ENCODE results near the gene RRAS2.

Gene RRAS2

DNA sequence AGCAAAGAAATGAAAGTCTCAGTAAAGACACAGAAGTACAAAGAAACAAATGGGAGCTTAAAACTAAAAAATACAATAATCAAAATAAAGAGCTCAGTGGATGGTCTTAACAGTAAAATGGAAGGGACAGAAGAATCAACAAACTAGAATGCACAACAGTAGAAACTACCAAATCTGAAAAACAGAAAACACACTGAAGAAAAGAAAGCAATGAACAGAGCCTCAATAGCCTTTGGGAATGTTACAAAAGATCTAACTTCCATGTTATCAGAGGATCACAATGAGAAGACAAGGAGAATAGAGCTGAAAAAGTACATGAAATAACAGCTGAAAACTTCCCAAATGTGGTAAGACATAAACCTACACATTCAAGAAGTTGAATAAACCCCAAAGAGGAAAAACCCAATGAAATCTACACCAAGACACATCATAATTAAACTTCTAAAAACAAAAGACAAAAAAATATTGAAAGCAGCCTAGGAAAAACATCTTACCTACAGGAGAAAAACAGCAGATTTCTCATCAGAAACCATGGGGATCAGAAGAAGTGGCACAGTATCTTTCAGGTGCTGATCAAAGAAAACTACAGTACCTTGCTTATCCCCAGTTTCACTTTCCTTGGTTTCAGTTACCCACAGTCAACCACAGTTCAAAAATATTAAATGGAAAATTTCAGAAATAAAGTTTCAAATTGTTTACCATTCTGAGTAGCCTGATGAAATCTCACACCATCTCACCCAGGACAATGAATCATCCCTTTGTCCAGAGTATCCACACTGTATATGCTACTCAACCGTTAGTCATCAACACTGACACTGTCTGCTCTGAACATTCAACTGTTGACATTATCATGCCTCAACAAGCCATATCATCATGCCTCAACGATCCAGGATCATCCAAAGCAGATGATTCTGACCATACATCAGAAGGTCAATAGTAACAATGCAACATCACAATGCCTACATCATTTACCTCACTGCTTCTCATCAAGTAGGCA lies 22.2 kb downstream of the RRAS2 start:
- DNase-seq (ENCODE audit: low spot score): no peak

DNA sequence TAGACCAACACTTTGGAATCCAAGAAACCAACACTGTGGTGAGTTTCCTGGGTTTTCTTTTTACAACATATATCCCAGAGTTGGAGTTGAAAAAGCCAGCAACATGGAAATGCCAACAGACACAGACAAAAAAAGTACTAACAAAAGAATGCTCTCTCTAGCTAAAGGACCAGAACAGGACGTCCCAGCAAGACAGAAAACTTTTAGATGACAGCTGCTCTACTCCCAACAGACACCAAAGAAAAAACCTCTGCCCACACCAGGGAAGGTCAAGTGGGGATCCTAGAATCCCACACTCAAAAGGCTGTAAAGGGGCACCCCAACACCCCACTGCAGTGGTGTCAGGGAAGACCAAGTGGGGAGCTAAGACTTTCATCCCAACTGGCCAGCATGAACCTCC lies 23.3 kb downstream of the RRAS2 start:
- no peak for DNase-seq (ENCODE audit: low spot score)

DNA sequence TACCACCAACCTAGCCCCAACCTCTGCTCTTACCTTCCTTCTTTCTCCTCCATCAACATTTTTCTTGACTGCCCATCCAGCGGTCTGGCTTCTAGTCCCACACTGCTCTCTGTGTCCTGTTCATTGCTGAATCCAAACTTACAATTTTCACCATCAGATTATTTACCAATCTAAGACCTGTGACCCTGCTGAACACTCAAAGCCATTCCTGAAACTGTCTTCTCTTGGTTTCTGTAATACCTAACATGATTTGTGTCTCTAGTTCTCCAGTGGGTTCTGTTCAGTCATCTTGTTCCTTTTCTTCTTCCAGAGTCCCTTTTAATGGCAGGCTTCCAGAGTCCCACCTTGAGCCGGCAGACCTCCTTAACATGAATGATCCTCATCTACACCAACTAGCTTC lies 24.1 kb downstream of the RRAS2 start:
- no peak for DNase-seq (ENCODE audit: low spot score)

DNA sequence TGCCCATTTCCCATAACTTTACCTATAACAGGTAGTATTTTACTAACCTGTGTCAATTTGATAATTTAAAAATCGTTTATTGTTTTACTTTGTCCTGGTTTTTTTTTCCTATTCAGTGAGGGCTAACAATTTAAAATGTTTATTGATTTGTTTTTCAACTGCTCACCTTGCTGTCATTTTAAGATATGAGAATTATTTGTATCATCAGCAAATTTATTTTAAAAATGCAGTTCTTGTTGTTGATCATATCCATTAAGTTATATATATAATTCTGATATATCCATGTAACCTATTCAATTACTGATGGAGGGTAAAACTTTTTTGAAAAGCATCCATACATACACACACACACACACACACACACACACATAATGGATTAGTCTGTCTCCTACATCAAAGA lies 24.8 kb downstream of the RRAS2 start:
- no peak for DNase-seq (ENCODE audit: low spot score)

DNA sequence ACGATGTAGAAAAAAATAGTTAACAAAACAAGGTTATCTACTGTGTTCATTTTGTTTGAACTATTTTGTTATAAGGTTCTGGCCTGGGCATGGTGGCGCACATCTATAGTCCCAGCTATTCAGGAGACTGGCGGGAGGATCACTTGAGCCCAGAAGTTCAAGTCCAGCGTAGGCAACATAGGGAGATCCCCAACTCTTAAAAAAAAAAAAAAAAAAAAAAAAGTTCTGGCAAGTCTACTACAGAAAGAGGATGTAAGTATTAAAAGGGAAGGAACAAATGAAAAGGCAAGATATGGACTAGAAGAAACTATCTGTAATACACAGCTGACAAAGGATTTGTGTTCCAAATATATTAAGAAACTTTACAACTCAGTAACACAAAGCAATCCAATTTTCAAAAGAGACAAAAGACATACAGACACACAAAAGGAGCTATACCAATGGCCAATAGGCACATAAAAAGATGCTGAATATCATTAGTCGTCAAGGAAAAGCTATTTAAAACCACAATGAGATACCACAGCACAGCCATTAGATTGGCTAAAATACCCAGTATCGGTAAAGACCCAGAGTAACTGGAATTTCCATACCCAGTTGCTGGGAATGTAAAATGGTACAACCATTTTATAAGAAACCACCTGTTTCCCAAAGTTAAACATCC lies 27.4 kb downstream of the RRAS2 start:
- DNase-seq (ENCODE audit: low spot score): no peak

DNA sequence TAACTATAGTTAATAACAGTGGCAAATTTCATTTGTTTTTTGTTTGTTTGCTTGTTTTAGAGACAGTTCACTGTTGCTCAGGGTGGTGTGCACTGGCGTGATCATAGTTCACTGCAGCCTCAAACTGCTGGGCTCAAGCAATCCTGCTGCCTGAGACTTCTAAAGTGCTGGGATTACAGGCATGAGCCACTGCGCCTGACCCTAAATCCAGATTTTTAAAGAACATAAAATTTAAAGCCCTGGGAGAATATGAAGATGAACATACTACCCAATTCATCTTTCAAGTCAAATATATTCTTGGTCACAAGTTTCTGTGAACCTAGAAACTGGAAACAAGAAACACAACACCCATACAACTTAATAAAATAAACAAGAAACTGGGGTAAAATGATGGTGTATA lies 28.1 kb downstream of the RRAS2 start:
- DNase-seq (ENCODE audit: low spot score): no peak

DNA sequence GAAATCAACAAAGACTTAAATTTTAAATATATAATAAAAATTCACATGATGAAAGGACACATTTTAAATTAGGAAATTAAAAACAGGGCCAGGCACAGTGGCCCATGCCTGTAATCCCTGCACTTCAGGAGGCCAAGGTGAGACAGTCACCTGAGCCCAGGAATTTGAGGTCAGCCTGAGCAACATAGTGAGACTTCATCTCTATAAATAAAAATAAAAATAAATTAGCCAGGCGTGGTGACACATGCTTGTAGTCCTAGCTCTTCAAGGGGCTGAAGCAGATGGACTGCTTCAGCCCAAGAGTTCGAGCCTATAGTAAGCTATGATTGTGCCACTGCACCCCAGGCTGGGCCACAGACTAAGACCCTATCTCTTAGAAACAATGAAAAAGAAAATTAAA lies 29.3 kb downstream of the RRAS2 start:
- DNase-seq (ENCODE audit: low spot score): no peak

DNA sequence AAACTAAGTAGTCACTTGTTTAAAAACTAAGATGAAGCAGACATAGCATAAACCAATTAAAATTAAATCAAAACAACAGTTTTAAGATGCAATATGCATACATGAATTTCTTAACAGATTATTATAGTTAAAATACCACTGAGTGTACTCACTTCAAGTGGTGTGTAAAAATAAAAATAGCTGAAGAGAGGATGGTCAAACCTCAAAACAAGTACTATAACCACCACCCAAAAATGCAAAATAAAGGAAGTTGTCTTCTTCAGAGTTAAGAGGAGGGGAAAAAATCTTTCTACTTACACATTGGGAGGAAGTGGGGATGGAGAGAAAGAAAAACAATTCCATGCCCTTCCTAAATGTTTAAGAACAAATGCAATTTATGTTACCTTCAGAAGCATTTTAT lies 31.9 kb downstream of the RRAS2 start:
- no peak for DNase-seq (ENCODE audit: low spot score)

DNA sequence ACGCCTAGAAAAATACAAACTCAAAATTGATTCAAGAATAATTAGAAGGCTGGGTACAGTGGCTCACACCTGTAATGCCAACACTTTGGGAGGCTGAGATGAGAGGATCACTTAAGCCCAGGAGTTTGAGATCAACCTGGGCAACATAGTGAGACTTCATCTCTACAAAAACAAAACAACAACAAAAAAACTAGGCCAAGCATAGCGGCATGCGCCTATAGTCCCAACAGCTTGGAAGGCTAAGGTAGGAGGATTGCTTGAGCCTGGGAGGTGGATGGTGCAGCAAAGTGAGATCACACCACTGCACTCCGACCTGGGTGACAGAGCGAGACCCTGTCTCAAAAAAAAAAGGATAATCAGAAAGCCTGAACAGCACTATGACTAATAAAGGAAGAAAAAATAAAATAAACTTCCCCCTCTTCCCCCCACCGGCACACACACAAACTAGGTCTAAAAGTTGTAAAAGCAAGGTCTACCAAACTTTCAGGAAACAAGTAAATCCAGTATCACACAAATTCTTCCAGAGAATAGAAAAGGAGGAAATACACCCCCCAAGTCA lies 35.8 kb downstream of the RRAS2 start:
- DNase-seq (ENCODE audit: low spot score): no peak

DNA sequence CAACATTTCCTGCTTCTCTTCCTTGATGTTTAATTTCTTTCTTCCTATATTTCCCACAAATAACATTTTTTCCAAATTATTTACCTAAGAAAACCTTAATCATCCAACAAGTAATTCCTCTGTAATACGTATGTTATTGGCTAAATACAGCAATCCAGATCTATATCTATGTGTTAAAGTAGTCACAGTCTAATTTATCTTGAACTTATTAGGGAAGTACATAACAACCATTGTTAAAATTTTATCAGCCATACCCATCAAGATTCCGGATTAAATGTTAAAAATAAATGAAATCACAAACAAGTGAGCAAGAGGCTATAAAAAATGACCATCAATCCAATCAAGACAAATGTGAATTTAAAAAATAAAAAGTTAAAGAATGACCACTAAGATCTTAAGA lies 36.5 kb downstream of the RRAS2 start:
- no peak for DNase-seq (ENCODE audit: low spot score)

DNA sequence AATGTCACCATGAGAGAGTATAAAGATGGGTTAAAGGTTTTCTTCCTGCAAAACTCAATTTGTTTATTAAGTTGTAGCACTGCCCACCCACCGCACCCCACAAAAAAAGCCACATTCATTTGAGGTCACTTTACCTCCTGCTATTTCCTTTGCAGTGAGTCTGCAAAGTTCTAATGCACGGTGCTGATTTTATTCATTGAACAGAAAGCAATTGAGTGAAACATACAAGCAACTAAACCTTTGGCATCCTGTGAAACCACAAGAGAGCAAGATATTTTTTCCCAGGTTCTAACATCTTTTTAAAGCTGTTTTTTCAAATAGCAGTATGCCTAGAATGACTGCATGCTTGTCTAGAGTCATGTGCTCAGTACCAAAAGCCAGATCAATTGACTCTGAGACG lies 39.0 kb downstream of the RRAS2 start:
- no peak for DNase-seq (ENCODE audit: low spot score)

DNA sequence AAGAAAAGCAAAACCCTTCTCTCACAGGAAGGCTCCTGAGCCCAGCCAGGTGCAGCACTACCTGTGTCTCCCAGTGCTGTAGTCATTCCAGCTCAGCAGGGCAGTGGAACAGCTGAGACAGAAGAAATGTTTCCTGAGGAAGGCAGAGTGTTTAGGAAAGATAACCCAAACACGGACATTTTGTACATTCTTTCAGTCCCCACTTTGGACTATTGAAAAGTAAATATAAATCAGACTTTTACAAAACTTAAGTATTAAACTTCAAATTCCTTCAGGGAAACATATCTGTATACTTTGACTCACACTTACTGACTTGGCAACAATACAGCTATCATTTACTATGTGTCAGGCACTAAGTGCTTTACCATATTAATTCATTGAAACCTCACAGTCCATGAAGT lies 40.4 kb downstream of the RRAS2 start:
- no peak for DNase-seq (ENCODE audit: low spot score)

DNA sequence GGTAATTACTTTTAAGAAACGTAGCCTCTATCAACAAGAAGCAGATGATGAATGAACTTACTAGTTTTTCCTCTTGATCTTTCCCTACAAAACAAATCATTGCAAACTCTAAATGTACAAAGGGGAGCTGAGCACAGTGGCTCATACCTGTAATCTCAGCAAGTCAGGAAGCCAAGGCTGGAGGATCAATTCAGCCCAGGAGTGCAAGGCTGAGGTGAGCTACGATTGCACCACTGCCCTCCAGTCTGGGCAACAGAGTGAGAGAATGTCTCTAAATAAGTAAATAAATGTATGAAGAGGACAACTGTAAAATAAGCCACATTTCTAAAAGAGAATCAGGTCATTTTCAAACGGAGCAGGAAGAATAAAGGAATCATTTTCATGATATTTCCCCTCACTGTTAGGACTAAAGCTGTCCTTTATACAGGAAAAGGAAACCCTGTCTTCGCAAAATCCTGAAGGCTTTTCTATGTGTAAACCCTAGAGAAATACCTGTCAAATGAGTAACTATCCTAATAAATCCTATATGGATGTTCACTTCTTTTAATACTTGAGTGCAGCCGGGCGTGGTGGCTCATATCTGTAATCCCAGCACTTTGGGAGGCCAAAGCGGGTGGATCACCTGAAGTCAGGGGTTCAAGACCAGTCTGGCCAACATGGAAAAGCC lies 41.2 kb downstream of the RRAS2 start:
- no peak for DNase-seq (ENCODE audit: low spot score)

DNA sequence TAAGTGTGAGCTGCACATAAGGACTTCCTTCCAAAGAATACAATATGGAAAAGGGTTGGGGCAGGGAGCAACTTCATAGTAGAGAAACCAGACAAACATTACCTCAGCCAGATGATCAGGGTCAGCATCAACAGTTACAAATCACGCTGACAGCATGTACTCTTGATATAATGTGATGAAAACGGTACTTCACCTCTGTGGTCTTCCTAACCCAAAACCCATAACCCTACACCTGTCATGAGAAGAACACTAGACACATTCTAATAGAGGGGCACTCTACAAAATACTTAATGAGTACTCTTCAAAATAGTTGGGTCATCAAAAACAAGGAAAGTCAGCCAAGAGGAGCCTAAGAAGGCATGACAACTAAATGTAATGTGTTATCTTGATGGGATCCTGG lies 43.9 kb downstream of the RRAS2 start:
- DNase-seq (ENCODE audit: low spot score): no peak

DNA sequence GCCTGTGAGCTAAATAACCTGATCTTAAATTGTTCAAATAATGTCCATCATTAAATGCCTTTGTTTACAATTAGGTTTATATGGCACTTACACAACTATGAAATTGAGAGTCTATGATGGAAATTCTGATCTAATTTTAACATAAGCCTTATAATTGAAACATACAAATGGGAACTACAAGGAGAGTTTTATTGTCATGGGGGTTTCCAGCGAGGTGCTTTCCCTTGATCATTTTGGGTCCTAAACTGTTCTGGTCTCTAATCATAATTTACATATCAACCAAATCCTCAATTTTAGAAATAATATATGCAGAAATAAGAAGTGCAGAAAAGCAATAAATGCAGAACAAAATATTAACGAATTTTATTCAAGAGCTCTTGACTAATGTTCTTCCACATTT lies 44.9 kb downstream of the RRAS2 start:
- no peak for DNase-seq (ENCODE audit: low spot score)

DNA sequence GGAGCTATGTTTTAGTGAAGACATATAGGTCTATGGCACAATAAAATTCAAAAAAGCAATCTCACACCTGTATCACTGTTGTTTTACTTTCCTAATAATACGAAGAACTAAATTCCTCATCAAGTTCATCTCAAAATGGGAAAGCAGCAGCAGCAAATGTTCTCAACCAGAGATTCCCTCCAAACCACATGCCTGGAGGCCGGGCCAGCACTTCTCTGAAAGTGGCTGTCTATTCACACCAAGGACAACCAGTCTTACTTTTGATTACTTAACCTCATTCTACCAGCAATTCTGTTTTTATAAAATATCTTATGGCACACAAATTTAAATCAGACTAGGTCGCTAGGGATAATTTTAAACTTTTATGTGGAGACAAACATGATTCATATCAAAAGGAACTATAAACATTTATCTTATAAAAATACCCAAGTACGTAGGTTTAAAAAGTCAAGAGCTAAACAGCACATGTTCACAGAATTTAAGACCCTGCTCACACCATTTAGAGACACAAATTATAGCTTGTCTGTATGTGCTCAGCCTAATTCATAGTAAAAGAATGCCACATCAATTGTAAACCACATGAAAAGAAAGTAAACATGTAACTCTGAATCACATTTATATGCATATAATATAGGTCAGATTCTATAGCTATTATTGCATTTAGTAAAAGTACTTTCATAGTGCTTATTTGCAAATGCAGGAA lies 46.1 kb downstream of the RRAS2 start:
- DNase-seq (ENCODE audit: low spot score): no peak

DNA sequence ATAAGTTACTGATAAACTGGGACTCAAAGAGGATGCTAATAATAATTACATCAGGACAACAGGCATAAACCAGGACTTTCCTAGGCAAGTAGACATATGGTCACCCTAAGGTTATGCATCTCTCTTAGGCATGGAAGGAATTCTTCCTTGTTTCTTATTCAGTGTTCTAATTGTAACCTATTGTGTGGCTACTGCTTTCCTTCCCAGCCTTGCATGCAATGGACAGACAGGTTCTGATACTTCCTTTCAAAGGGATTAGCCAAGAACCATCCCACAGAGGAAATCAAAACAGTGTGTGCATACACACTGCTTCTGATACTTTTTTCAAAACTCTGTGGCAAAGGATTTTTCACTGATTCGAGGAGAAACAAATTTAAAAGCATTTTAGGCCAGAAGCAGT lies 48.3 kb downstream of the RRAS2 start:
- no peak for DNase-seq (ENCODE audit: low spot score)

DNA sequence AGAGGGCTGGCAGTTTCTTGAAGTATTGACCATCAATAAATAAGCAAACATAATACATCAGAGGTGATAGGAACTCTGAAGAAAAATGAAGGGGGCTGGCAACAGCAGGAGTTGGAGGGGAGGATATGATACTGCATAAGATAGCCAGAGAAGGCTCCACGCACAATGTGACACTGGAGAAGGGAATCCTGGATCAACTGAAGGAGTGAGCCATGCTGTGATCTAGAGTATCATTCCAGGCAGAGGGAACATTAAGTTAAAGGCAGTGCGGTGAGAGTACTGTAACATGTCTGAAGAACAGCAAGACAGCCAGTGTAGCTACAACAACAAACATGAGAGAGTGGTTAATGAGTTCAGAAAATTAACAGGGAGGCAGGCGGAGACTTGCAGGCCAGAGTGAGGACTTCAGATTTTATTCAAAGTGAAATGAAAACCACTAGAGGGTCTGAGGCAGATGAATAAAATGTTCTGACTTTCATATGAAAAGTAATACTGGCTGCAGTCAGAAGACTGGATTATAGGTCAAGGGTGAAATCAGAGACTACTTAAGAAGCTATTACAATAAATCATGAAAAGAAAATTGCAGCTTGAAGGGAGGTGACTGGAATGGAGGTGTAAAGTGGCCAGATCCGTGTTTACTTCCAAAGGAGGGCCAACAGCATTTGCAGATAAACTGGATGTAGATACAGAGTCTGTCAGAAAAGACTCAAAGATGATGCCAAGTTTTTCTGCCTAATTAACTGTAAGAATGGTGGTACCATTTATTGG lies 49.4 kb downstream of the RRAS2 start:
- no peak for DNase-seq (ENCODE audit: low spot score)

DNA sequence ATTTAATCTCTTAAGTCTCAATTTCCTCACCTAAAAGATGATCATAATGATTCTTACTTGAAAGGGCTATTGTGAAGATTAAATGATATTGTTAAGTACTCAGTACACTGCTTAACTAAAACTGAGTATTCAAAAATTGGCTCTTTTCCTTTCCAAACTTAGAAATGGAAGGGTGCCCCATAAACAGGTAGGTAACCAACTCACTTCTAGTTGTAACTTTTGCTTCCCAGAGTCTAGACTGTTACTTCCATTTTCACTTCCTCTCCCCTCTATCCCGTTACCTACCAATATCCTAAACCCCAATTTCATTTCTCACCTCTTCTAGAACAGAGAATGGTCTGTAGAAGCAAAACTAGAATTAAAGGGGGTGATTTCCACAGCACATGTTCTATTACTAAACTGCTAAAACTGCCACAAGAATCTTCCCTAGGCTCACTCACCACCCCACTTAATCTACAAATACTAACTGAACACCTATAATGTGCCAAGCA lies 50.0 kb downstream of the RRAS2 start:
- DNase-seq (ENCODE audit: low spot score): no peak

DNA sequence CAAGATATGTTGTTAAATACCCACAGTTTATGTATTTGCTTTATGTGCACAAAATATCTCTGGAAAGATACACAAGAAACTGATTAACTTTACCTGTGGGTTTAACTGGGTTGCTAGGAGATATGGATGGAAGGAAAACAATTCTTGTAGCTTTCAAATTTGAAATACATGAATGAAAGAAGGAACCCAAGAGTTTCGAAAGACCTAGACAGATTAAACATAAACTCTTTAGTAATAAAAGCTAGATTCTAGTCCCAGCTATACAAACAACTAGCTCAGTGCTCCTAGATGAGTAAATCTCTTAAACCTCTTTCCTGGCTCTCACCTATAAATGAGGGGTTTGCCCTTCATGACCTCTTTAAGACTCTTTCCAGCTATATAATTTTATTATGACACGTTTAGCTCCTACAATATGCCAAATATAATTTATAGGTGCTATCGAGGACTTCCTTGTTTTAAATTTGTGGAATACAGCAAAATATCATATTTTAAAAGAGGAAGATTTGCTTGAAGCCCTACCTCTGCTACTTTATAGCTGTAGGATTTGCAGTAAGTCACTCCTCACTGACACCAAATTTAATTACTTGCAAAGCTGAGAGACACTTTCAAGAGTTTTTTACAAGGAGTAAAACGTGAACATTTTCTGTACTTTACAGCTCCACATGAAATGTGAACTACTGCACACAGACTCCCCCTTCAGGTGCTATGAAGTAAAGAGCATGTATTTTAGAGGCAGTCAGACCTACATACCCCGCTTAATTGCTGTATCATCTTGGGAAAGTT lies 50.7 kb downstream of the RRAS2 start:
- DNase-seq (ENCODE audit: low spot score): peak; percentile 37
